NCI-H82 (cell line): ENCODE data around the gene FAM222B.
"Not testable (repeated sequence)": the region's sequence is repeated elsewhere in the genome, so short reads cannot be mapped to it uniquely, and the experiment has no call there.

Source experiments
- DNase-seq: peaks from one replicate; lab custom pipeline; 2025; lab: John Stamatoyannopoulos, UW

The FAM222B gene

GRCh38 chr17:28841901-28842281 lies 699 bp downstream of the FAM222B start:
- DNase-seq = no peak

- no peak for DNase-seq
These were observed 3.4 kb downstream of the FAM222B start for GRCh38 chr17:28839221-28839620.

GRCh38 chr17:28836541-28836940 lies 6.0 kb downstream of the FAM222B start:
- DNase-seq = not testable (repeated sequence)

GRCh38 chr17:28834420-28834819 lies 8.2 kb downstream of the FAM222B start:
- no peak for DNase-seq

DNA sequence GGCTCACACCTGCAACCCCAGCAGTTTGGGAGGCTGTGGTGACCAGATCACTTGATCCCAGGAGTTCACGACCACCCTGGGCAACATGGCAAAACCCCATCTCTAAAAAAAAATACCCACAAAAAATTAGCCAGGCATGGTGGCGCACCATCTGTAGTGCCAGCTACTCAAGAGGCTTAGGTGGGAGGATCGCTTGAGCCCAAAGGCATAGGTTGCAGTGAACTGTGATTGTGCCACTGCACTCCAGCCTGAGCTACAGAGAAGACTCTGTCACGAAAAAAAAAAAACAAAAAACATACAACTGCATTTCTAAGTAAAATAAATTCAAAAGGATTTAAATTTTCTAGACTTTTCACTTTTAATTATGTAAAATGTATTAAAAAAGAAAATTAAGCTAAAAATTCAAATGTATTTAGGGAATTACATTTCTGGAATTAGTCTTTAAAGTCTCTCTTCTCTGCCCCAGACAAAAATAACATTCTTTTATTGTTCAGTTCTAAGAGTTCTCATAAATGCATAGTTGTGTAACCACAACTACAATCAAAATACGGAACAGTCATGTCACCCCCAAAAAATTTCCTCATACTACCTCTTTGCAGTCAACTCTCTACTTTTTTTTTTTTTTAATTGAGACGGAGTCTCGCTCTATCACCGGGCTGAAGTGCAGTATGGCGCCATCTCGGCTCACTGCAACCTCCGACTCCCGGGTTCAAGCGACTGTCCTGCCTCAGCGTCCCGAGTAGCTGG lies 14.1 kb downstream of the FAM222B start:
- no peak for DNase-seq

- DNase-seq = peak; percentile 30
These were observed 14.9 kb downstream of the FAM222B start for GRCh38 chr17:28827672-28828071.

DNA sequence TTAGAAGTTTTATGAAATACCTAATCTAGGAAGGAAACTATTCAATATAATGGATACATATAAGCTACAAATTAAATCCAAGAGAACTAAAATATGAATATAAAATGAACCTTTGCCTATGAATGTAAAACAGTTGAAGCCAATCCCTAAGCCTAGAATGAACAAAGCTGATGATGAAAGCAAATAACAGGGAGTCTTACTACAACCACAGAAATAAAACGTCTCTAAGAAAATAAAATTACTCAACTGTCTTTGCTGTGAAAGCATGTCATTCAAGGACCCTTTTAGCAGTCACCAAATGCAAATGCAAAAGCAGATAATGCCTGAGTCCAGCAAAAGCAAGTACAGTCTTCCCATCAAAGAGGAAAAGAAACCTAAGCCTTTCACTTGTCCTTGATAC lies 23.0 kb downstream of the FAM222B start:
- no peak for DNase-seq

DNA sequence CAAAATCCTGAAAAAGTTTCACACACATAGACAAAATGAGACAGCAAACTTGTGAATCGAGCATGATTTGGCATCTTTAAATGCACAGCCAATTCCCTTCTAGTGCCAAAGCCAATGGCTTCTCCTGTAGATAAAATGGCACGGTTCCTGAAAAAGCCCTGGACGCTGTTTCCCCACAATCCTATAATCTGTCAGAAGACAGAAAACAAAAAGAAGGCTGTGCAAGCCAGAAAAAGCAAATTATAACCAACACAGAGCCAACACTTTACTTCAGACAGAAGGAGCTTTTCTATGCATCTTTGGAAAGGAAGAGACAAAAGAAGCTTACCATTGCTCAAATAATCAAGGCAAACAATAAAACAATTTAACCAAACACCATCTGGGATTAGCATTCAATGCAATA lies 23.8 kb downstream of the FAM222B start:
- DNase-seq = no peak

GRCh38 chr17:28816540-28816939 lies 26.1 kb downstream of the FAM222B start:
- no peak for DNase-seq

GRCh38 chr17:28812748-28813377 lies 29.7 kb downstream of the FAM222B start:
- peak; percentile 95 for DNase-seq

- DNase-seq = peak; percentile 99
These were observed 30.4 kb downstream of the FAM222B start for GRCh38 chr17:28812091-28812747.

- peak; percentile 41 for DNase-seq
These were observed 30.9 kb downstream of the FAM222B start for GRCh38 chr17:28811651-28812090.

DNA sequence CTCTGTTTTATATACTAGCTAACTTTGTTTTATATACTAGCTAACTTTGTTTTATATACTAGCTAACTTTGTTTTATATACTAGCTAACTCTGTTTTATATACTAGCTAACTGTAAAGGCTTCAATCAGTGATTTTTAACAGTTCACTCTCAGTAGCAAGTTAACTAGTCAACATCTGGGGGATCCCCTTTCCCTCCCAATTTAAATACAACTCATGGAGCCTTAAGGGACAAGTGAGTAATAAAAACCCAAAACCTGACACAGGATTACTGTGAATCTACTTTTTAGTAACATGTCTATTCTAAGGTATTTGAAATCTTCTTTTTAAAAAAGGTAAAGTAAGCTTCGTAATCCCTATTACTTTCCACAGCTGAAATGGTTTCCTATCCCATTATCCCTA lies 32.2 kb downstream of the FAM222B start:
- DNase-seq = no peak

- peak; percentile 20 for DNase-seq
These were observed 34.5 kb downstream of the FAM222B start for GRCh38 chr17:28807925-28808634.

DNA sequence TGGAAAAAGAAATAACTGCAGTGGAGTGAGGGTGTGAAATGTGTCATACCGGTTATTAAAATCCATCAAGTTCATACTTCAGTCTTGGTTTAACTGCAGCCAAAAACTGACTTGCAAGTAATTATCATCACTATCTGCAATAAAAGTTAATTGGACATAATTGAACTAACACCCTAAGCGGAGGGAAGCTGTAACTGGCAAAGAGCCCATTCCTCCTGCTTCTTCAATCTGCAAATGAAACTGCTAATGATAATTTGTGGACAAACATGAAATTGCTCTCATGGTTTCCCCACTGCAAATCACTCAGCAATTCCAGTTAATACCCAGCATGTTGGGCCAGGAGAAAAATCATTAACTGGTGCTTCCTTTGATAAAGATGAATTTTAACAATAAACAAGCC lies 46.5 kb downstream of the FAM222B start:
- DNase-seq = peak; percentile 21

- not testable (repeated sequence) for DNase-seq
These were observed 47.6 kb downstream of the FAM222B start for GRCh38 chr17:28794846-28795441.

GRCh38 chr17:28792877-28793661 lies 49.5 kb downstream of the FAM222B start:
- no peak for DNase-seq

DNA sequence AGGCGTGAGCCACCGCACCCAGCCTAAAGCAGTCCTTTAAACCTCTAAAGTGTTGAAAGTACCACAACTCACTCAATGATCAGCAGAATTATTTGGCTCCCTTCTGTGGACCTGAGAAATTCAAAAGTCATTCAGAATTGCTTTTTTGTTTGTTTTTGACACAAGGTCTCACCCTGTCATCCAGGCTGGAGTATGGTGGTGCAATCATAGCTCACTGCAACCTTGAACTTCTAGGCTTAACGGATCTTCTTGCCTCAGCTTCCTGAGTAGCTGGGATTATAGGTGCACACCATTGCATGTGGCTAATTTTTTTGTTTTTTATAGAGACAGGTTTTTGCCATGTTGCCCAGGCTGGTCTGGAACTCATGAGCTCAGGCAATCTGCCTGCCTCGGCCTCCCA lies 54.5 kb downstream of the FAM222B start:
- DNase-seq = no peak

DNA sequence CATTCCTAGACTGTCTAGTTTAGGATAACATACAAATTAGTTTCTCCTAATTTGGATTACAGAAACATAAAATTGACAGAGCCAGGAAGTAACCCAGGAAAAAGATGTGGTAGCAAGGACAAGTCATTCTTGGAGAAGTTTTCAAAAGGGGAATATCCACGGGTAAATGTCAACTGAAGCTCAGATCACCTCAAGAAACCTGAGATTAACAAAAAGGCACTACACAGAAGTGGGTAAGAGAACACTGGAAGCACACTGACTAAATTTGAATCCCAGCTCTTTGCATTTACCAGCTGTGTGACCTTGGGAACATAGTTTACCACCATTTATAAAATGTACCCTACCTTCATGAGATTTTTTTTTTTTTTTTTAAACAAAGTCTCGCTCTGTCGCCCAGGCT lies 59.4 kb downstream of the FAM222B start:
- DNase-seq = no peak

DNA sequence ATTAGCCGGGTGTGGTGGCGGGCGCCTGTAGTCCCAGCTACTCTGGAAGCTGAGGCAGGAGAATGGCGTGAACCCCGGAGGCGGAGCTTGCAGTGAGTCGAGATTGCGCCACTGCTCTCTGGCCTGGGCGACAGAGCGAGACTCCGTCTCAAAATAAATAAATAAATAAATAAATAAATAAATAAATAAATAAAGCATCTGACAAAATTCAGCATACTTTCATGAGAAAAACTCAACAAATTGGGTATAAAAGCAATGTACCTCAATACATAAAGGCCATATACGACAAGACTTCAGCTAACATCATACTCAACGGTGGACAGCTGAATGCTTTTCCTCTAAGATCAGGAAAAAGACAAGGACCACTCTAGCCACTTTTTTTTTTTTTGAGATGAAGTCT lies 63.0 kb downstream of the FAM222B start:
- DNase-seq = not testable (repeated sequence)

DNA sequence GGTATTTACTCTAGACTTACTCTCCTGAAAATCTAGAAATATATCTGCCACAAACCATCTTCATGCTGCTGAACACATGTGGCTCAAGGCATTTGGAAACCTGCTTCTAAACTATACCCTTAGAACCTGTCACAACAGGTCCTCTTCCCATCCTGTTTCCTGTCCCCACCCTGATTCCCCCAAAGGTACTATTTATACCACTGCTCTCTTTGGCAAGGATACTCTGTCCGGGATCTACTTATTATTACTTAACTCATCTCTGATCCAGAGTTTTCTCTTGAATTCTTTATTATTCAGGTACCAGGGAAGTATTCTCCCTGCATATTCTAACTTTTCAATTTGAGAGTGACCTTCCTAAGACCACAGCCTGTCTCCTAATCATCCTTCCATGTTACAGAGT lies 65.4 kb downstream of the FAM222B start:
- DNase-seq = no peak
